ENCODE measurements around the gene CYP26B1.
A peak's percentile ranks its signal among the peaks of the same experiment; 100 is the strongest.

The CYP26B1 gene

DNA sequence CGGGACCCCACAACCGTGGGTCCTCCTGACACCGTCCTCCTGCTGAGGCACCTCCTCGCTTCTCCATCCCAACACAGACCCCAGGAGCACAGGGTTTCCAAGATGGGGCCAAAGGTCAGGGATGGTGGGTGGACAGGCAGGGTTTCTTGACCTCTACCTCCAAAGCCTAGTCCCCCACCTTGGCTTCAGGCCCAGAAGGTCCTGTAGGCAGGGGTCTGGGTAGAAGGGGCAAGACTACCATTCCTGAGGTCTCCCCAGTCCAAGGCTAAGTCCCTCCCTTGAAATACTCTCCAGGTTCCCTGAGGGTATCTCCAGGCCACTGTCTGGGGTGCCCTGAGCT lies 7.1 kb downstream of the CYP26B1 start:
- DNase-seq = no peak

GRCh38 chr2:72139874-72140620 lies 7.6 kb downstream of the CYP26B1 start:
- DNase-seq = no peak

GRCh38 chr2:72139471-72139873 lies 8.2 kb downstream of the CYP26B1 start:
- DNase-seq = no peak

DNA sequence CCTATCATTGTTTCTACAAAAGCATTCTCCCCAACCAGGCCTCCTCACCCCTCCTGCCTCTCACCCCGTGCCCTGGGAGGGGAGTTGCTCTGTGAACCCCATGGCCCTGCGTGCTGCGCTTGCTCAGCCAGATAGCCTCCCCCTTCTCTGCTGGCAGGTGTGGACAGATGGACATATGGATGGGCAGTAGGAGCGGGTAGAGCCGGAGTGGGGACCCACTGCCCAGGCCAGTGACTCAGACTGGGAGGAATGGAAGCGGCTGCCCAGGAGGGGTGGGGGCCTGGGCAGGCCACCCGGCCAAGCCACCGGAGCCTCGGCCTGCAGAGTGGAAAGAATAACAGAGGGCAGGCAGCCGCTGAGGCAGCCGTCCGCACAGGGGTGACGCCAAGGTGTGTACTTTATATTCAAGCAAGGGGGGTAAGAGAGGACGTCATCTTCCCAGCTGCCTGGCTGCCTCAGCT lies 8.7 kb downstream of the CYP26B1 start:
- DNase-seq = peak; percentile 24

DNA sequence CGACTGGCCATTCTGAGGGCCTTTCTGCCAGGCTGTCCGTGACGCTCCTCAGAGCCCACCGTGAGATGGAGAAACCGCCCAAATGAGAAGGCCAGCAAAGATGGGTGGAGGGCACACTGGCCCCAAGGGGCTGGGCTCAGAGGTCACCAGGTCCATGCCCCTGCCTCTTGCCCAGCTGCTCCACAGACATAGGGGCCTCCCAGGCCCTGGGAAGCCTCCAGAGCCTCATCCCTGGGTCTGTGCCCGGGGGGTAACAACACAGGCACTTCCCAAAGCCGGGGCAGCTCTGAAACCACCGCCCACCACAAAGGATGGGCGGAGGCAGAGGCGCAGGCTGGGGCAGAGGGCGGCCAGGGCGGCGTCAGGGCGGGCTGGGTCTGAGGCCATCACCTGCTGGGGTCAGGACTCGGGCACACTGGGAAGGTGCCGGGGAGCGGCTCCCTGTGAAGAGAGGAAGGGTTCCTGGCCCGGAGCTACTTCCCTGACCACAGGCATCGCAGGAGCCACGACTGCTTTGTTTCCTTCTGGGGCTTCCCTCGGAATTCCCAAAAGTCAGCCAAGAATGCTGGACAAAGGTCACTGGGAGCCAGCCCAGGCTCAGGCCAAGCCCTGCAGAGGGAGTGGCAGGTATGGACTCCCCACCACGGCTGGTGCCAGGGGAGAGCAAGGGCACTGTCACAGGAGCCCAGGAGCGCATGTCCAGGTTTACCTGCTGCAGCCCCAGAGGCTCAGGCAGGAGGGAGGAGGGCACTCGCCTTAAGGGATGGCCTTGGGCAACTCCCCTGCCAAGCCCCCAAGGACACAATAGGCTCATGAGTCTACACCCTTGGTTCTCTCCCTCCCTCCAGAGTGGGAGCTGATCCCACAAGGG lies 9.4 kb downstream of the CYP26B1 start:
- peak; percentile 29 for DNase-seq

DNA sequence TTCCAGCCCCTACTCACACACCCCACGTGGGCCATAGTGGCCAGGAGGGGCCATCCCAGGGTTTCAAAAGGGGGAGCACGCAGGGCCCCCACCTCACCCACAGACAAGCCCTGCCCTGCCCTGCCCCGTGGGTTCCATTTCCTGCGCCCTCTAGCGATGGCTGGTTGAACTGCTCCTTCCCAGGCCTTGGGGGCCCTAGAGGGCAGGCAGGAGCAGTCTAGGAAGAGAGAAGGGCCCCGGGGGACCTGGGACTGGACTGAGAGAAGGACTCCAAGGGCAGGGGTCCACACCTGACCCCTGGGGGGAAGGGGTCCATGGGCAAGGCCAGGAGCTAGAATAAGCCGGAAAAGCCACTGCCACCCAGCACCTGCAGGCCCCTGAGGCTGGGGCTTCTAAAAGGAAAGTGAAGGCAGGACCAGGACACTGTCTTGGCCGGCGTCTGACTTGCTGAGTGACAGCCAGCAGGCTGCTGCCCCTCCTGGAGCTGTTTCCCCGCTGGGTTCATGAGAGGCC lies 10.1 kb downstream of the CYP26B1 start:
- DNase-seq = peak; percentile 43

- DNase-seq = no peak
Measured at GRCh38 chr2:72136933-72137497, 10.6 kb downstream of the CYP26B1 start.

DNA sequence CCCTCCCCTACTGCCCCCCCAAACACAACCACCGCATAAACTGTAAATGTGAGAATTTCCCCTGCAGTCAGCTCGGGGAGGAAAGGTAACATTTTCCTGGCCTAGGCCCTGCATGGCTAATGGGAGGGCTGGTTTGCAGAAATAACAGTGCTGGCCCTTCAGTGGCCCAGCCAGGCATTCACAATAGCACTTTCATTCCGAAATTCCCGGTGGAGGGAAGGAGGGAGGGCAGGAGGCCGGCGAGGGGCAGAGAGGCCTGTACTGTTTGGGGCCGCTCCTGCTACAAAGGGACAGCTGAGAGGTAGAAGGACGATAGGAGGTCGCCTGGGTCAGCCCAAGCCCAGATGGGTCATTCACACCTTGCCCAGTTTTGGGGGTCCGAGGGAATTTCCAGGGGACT lies 11.3 kb downstream of the CYP26B1 start:
- DNase-seq = no peak

DNA sequence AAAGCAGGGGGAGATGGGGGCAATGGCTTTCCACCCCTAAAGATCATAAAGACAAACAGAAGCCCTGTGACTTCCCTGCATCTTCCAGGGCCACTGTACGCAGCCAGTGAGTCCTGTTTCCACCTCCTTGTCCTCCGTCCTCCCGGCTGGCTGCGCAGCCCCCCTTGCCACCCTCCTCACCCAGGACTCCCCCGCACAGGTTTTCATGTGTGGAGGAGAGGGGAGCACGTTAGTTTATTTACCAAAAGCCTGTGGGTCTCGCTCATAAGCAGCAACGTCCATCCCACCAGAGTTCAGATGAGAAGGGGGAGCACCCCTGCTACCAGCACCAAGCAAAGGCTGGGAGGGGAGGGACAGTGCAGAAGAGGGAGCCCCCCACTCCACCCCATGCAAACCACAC lies 11.7 kb downstream of the CYP26B1 start:
- DNase-seq = no peak

- DNase-seq = no peak
Measured at GRCh38 chr2:72134997-72135800, 12.5 kb downstream of the CYP26B1 start.

GRCh38 chr2:72134408-72134996 lies 13.2 kb downstream of the CYP26B1 start:
- DNase-seq = no peak

DNA sequence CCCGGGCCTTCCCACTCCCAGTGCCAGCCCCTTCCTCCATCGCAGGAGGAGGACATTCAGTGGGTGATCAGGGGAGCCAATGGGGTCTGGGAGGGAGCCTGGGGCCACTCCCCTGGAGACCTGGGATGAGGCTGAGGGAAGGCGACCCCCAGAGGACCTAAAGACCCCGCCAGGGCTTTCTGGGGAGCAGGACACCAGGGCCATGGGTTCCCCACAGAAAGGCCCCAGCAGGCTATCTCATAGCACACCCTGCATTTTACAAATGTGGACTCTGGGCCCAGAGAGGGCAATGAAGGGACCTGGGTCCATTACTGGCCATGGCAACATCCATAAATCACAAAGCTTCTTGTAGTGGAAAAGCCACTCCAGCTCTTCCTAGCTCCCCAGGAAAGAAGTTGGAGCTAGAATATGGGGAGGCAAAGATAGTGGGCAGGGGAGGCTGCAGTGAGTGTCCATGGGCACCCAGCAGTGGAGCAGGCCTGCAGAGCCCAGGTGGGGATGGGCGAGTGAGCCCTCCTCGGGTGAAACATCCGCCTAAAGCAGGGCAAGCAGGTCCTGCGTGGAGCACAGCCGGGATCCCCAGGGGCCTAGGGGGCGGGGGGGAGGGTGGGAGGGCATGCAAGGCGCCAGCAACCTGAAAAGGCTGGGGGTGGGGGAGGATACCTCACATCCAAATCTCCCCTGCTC lies 13.8 kb downstream of the CYP26B1 start:
- no peak for DNase-seq

- DNase-seq = no peak
Measured at GRCh38 chr2:72132981-72133720, 14.5 kb downstream of the CYP26B1 start.

- DNase-seq = no peak
Measured at GRCh38 chr2:72131916-72132841, 15.5 kb downstream of the CYP26B1 start.

GRCh38 chr2:72131371-72131891 lies 16.2 kb downstream of the CYP26B1 start:
- no peak for DNase-seq

DNA sequence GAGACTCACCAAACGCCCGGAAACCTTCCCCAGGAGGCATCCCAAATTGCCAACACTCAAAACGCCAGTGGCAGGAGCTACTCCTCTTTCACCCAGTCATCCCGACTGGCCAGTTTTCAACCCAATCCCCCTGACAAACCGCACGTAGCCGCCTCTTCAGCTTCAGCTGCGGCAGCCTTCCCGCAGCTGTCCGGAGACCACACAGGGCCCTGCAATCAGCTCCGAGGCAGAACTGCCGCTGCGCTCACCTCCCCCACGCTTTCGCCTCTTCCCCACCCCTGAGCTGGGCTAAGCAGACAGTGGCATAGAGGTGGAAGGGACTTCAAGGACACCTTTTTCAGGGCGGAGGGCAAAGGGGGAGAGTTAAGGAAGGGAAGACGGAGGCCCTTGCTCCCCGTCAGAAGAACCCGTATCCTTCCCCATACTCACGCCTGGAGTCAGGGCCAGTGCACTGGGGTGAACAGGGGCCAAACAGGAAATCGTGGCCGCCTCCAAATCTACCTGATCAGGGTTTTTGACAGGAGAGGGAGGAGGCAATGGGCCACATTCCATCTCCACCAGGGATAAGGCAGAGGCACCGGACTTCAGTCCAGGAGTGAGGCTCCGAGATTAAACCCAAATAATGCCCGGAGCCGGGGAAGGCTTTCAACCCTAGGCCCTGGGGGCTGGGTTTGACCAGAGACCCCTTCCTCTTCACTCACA lies 16.9 kb downstream of the CYP26B1 start:
- no peak for DNase-seq

- no peak for DNase-seq
Measured at GRCh38 chr2:72129681-72130340, 17.9 kb downstream of the CYP26B1 start.

GRCh38 chr2:72128843-72129227 lies 18.8 kb downstream of the CYP26B1 start:
- no peak for DNase-seq

Measured in NCI-H226 (cell line).